Measurements from ENCODE around the gene OCA2.

DNA sequence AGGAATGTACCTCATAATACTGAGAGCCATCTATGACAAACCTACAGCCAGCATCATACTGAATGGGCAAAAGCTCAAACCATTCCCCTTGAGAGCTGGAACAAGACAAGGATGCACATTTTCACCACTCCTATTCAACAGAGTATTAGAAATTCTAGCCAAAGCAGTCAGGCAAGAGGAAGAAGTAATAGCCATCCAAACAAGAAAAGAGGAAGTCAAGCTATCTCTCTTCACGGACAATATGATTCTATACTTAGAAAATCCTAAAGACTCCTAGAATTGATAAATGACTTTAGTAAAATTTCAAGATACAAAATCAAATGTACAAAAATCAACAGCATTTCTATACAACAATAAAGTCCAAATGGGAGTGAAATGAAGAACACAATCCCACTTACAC, 30.2 kb downstream of the OCA2 start:
- TF ChIP-seq, protein P1, sequence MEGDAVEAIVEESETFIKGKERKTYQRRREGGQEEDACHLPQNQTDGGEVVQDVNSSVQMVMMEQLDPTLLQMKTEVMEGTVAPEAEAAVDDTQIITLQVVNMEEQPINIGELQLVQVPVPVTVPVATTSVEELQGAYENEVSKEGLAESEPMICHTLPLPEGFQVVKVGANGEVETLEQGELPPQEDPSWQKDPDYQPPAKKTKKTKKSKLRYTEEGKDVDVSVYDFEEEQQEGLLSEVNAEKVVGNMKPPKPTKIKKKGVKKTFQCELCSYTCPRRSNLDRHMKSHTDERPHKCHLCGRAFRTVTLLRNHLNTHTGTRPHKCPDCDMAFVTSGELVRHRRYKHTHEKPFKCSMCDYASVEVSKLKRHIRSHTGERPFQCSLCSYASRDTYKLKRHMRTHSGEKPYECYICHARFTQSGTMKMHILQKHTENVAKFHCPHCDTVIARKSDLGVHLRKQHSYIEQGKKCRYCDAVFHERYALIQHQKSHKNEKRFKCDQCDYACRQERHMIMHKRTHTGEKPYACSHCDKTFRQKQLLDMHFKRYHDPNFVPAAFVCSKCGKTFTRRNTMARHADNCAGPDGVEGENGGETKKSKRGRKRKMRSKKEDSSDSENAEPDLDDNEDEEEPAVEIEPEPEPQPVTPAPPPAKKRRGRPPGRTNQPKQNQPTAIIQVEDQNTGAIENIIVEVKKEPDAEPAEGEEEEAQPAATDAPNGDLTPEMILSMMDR (IDR thresholded peaks at IDR 0.05), result no peak
- no peak for TF ChIP-seq POLR2A (IDR thresholded peaks at IDR 0.05)

All from heart left ventricle (tissue), 13 donors.